Esophagus muscularis mucosa (tissue), 4 donors: ENCODE measurements around the gene DKK1. TPM values are rescaled to one million over a fixed set of nuclear protein-coding genes. Genes with fewer than 3 reads are reported as not detected.

Source experiments
- DNase-seq: peaks from one replicate; pipeline ENCODE4 v3.0.0-alpha.2; 2017; ENCODE audit errors: extremely low spot score
- H3K27ac ChIP-seq, 4 donors: fragments of 200-600 bp; sonication (generic); replicated peaks in 1 of 4; 1 replicate in 3 of 4; 2 replicates in 1 of 4; pipeline ENCODE4 v1.5.1; 2016 to 2019; ENCODE audit warnings: mild to moderate bottlenecking in 1 of 4
- H3K27me3 ChIP-seq, 4 donors: fragments of 200-600 bp; sonication (generic); one replicate each; pipeline versions ENCODE4 v1.5.1 to v1.6.0; 2016 to 2019
- H3K36me3 ChIP-seq, 4 donors: fragments of 200-600 bp; sonication (generic); one replicate each; pipeline ENCODE4 v1.5.1; 2016 to 2019
- H3K4me1 ChIP-seq, 4 donors: fragments of 200-600 bp; sonication (generic); one replicate each; pipeline ENCODE4 v1.5.1; 2016 to 2019
- H3K4me3 ChIP-seq, 4 donors: fragments of 200-600 bp; sonication (generic); 1 replicate in 2 of 4; 2 replicates in 2 of 4; pipeline ENCODE4 v1.5.1; 2016 to 2019; ENCODE audit warnings: mild to moderate bottlenecking in 4 of 4, moderate library complexity in 1 of 4
- H3K9me3 ChIP-seq, 4 donors: fragments of 200-600 bp; sonication (generic); 1 replicate in 3 of 4; 2 replicates in 1 of 4; pipeline ENCODE4 v1.5.1; 2016 to 2019
- CTCF ChIP-seq, 3 experiments: fragments of 200-600 bp in 2 of 3; fragments of 450-650 bp in 1 of 3; sonication (generic) in 2 of 3; IDR thresholded peaks; one replicate each; pipeline ENCODE4 v1.5.1; 2017 to 2019; ENCODE audit warnings: antibody characterized with exemption in 3 of 3, mild to moderate bottlenecking in 2 of 3, moderate library complexity in 1 of 3
- EP300 ChIP-seq: sonication (generic); formaldehyde crosslinking; IDR thresholded peaks from one replicate; pipeline ENCODE4 v1.6.1; 2017; ENCODE audit warnings: antibody characterized with exemption
- POLR2A ChIP-seq: fragments of 450-650 bp; IDR thresholded peaks from one replicate; pipeline ENCODE4 v1.6.1; 2017; ENCODE audit warnings: antibody characterized with exemption, moderate library complexity, mild to moderate bottlenecking, low read depth
- POLR2AphosphoS5 ChIP-seq, 2 donors: sonication (generic); formaldehyde crosslinking; IDR thresholded peaks; one replicate each; pipeline ENCODE4 v1.6.1; 2017; ENCODE audit warnings: antibody characterized with exemption in 2 of 2
- WGBS: methylation state at CpG from one replicate; pipeline ENCODE4 v1.1.5; 2018; 5-methylcytosine and 5-hydroxymethylcytosine counted together
- intact Hi-C: fragments of 100-400 bp; cut with DNase I; formaldehyde crosslinking; loops from one replicate; pipeline ENCODE4 v1.15.1; 2023
- total RNA-seq, 4 donors: library from RNA; depleted of rRNA; stranded (reverse); fragments of >200 nt; gene quantifications; one replicate each; pipeline versions ENCODE4 v1.1.0 to v1.2.1, GENCODE V29; 2016

The DKK1 gene
- total RNA-seq, 4 donors from 2014 or later: 0.69 to 4.1 (median 2.3) TPM; not detected in 1

- intact Hi-C loops: no loop called here
- no peak overlapping the region for H3K4me3 ChIP-seq
- H3K4me1 ChIP-seq: peaks cover 0 to 10% (median 6%) of the 10 kb centered on the region in 4 donors
- WGBS: 93% methylated on average over 2 of the region's 2 CpGs
- H3K27me3 ChIP-seq: no peaks in the 10 kb centered on the region
- no peak for DNase-seq
- H3K36me3 ChIP-seq: peaks cover 0 to 16% (median 0%) of the 10 kb centered on the region in 4 donors
- no peaks in the 10 kb centered on the region for H3K9me3 ChIP-seq
- TF ChIP-seq EP300 (no peak), CTCF (IDR thresholded peaks at IDR 0.05) (no peak), POLR2AphosphoS5 (IDR thresholded peaks at IDR 0.05) (no peak), POLR2A (no peak)
- no peak overlapping the region for H3K27ac ChIP-seq
These were observed 30.9 kb upstream of the DKK1 start for GRCh38 chr10:52283174-52283573.

- Histone ChIP-seq H3K36me3 (peaks cover 0 to 25% (median 0%) of the 10 kb centered on the region in 4 donors), H3K4me1 (peaks cover 0 to 10% (median 6%) of the 10 kb centered on the region in 4 donors), H3K27me3 (no peaks in the 10 kb centered on the region), H3K4me3 (no peak overlapping the region), H3K9me3 (no peaks in the 10 kb centered on the region), H3K27ac (no peak overlapping the region)
- 89% methylated on average over 2 of the region's 2 CpGs for WGBS
- no peak for DNase-seq
- no peak for TF ChIP-seq EP300
- no peak for TF ChIP-seq POLR2A
- TF ChIP-seq POLR2AphosphoS5 (IDR thresholded peaks at IDR 0.05): no peak
- TF ChIP-seq CTCF (IDR thresholded peaks at IDR 0.05): no peak
- intact Hi-C loops: no loop called here
These were observed 29.6 kb upstream of the DKK1 start for GRCh38 chr10:52284416-52285013.

GRCh38 chr10:52287866-52288265 is 26.2 kb upstream of the DKK1 start:
- intact Hi-C loops: no loop called here
- H3K27ac ChIP-seq: no peak overlapping the region
- no peaks in the 10 kb centered on the region for H3K27me3 ChIP-seq
- no peaks in the 10 kb centered on the region for H3K4me1 ChIP-seq
- DNase-seq: no peak
- 100% methylated on average over 1 of the region's 1 CpG for WGBS
- H3K4me3 ChIP-seq: no peak overlapping the region
- peaks cover 0 to 17% (median 0%) of the 10 kb centered on the region in 4 donors for H3K36me3 ChIP-seq
- H3K9me3 ChIP-seq: no peaks in the 10 kb centered on the region
- no peak for TF ChIP-seq POLR2A
- TF ChIP-seq EP300: no peak
- TF ChIP-seq CTCF (IDR thresholded peaks at IDR 0.05): no peak
- TF ChIP-seq POLR2AphosphoS5 (IDR thresholded peaks at IDR 0.05): no peak

- peaks cover 0 to 6% (median 3%) of the 10 kb centered on the region in 4 donors for H3K36me3 ChIP-seq
- 85% methylated on average over 4 of the region's 4 CpGs for WGBS
- H3K27ac ChIP-seq: no peak overlapping the region
- no peaks in the 10 kb centered on the region for H3K27me3 ChIP-seq
- no peak overlapping the region for H3K4me3 ChIP-seq
- no peak for DNase-seq
- H3K4me1 ChIP-seq: no peaks in the 10 kb centered on the region
- TF ChIP-seq EP300 (no peak), POLR2AphosphoS5 (IDR thresholded peaks at IDR 0.05) (no peak), CTCF (IDR thresholded peaks at IDR 0.05) (no peak), POLR2A (no peak)
- H3K9me3 ChIP-seq: no peaks in the 10 kb centered on the region
- intact Hi-C loops: no loop called here
These were observed 16.3 kb upstream of the DKK1 start for GRCh38 chr10:52297747-52298146.
